Islet of Langerhans (tissue), 1 donor: ENCODE results near the gene ZNF480.
"Not testable (repeated sequence)": the region's sequence is repeated elsewhere in the genome, so short reads cannot be mapped to it uniquely, and the experiment has no call there.

Experiments used
- FAIRE-seq: peaks from one replicate; lab custom pipeline; 2011; peaks lifted over from hg19 to GRCh38; lab: Jason Lieb, UNC

Gene ZNF480

DNA sequence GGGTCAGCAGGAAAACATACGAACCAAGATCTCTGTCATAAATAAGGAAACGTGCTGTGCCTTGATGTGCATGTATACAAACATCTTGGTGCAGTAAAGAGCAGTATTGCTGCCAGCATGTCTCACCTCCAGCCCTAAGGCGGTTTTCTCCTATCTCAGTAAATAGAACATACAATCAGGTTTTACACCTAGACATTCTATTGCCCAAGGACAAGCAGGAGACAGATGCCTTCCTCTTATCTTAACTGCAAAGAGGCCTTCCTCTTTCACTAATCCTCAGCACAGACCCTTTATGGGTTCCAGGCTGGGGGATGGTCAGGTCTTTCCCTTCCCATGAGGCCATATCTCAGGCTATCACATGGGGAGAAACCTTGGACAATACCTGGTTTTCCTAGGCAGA is 42.1 kb downstream of the ZNF480 start:
- FAIRE-seq, result not testable (repeated sequence)

DNA sequence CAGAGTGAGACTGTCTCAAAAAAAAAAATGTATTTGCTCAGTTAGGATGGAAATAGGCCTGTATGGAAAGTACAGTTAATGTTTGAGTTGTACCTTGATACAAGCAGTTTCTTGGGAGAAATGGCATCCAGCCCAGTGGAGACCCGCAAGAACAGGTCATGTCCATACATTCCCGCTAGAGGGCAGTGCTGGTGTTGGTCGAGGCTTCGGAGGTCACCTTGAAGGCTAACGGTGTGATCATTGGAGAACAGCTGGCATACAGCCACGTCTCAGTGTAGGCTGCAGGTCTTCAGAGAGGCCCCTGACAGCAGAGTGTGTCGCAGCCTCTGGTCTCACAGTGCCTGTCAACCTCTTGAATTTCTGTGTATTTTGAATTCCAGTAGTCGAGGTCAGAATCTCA is 46.6 kb downstream of the ZNF480 start:
- no peak for FAIRE-seq

DNA sequence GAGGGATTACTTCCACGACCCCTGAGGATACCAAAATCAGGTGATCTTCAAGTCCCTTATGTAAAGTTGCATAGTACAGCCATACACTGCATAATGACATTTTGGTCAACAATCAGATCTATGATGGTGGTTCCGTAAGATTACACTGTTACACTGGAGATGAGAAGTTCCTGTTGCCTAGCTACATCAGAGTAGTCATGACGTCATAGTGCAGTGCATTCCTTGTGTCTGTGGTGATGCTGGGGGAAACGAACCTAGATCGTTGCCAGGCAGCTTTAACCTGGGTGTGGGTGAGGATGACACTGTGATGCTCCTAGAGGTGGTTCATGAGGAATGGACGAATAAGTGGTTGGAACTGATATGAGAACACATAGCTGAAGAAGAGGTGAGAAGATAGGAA is 48.2 kb downstream of the ZNF480 start:
- FAIRE-seq, result no peak

DNA sequence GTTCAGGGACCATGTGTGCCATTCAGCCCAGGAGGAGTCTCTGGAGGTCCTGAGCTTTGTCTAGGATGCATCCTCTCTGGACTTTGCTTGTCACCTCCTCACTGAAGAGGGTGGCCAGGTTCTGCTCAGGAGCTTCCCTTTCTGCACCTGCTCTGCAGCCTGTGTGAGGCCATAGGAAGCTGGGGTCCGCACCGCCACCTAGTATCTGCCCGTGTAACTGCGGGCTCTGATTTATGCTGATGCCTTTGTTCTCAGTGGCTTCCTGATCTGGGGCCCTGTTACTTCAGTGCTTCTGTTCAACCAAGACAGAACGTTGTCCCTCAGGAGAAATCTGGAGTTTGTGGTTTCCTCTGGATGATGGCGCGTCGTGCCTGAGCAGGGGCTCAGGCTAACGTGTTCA is 54.5 kb downstream of the ZNF480 start:
- no peak for FAIRE-seq

DNA sequence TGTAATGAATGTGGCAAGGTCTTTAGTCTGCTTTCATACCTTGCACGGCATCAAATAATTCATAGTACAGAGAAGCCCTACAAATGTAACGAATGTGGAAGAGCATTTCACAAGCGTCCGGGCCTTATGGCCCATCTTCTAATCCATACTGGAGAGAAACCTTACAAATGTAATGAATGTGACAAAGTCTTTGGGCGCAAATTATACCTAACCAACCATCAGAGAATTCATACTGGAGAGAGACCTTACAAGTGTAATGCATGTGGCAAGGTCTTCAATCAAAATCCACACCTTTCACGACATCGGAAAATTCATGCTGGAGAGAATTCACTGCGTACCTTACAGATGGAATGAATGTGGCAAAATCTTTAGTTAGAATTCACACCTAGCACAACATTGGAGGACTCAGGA is 69.5 kb downstream of the ZNF480 start:
- no peak for FAIRE-seq

DNA sequence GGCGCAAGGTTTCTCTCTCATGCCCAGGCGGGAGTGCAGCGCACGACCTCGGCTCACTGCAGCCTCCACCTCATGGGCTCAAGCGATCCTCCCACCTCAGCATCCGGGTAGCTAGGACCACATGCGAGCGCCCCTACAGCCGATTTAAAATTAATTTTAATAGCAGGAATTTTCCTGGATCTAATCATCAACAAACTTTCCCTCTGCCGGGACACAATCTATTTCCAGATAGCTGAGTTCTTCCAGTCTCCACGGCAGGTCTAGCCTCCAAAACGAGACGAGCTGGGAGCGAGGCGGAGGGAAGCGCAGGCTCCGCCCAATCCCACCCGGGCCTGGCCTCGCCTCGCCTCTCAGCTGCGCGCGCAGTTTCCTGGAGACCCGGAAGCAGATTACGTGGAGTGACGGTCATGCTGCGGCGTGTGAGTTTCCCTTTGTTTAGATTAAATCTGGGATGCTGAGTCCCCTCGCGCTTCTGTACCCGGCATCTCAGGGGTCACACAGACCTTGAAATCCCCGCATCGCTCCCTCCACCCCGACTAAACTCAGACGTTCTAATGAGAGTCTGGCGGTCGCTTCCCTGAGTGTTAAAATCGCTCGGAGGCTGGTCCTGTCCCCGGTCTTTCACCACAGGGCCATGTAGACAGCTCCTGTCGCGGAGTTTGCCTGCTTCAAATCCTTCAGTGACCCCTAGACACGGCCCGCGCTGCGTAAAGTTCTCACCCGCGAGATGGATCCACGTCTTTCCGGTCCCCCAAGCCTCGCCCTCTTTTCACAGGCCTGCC is 72.8 kb downstream of the ZNF480 start, which contains the start of gene ZNF880:
Gene ZNF880, plus strand, starts transcription at position 365 of the 782 bp plus-strand sequence. Its CDS starts 43 bp downstream, at position 408.
- FAIRE-seq, result no peak

DNA sequence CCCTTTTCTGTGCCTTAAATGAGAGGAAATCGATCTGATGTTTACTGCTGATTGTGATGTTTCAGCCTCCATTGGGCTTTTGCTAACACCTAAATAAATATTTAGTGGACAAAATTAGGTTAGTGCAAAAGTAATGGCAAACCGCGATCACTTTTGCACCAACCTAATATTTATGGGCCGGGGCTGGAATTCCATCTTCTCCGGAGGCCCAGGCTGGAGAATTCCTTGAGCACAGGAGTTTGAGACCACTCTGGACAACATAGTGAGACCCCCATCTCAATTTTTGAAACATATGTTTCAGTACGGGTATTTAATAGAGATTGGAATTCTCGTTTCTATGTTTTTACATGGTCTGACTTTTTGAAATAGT is 73.4 kb downstream of the ZNF480 start:
- FAIRE-seq, result no peak
